NCI-H345 treated with DMSO at 0.1 percent for 48 hours (cell line): Measurements from ENCODE around the gene YES1.
"Not testable (repeated sequence)": the region's sequence is repeated elsewhere in the genome, so short reads cannot be mapped to it uniquely, and the experiment has no call there.

Experiments
- DNase-seq: peaks from one replicate; lab custom pipeline; 2025; ENCODE audit not compliant: unreplicated experiment; lab: John Stamatoyannopoulos, UW

The YES1 gene

DNA sequence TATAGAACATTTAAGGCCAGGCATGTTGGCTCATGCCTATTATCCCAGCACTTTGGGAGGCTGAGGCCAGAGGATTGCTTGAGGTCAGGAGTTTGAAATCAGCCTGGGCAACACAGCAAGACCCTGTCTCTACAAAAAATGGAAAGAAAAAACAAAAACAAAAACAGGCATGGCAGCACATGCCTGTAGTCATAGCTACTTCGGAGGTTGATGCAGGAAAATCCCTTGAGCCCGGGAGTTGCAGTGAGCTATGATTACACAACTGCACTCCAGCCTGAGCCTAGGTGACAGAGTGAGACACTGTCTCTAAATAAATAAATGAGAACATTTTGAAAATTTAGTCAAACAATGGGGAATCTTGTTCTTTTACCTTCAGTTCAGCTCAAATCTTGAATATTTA lies 12.1 kb upstream of the YES1 start:
- DNase-seq: no peak

DNA sequence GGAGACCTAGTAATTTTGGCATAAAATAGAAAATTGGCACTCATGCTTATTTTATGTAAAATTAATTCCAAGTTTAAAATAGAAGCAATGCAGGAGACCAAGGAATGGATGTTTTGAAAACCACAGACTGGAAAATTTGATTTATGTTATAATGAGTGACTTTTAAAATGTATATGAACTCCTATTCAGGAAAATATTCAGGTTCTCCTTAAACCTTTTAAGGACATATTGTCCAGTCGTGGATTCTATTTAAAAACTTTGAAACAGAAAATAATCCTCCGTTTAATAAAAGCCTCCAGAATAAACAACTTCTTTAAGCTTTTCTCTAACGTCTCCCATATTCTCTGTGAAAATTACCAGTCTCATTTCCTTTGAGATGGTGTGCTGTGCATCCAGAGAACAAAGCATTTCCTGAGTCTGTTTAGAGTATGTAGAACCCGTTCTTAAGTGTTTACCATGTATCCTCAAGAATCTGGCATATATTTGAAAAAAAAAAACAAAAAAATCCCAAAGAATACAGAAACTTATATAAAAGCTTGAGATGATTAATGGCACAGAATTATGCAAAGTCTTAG lies 8.6 kb upstream of the YES1 start:
- no peak for DNase-seq

DNA sequence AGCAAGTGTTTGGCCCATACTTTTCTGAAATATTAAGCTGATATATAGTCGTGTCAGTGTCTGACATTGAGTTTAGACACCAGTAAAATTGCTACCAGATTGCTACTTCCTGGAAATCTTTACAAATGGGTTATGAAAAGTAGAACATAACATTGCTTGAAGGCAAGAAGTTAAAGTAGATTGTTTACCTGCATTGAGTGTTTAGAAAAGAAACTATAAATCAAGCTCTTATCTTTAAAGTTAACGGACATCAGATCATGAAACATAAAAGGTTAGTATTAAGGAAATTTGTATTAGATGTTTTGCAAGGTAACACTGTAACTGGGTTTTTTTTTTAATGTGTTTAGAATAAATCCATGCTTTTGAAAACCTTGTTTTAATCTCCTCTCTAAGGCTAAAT lies 4.8 kb upstream of the YES1 start:
- DNase-seq: no peak

DNA sequence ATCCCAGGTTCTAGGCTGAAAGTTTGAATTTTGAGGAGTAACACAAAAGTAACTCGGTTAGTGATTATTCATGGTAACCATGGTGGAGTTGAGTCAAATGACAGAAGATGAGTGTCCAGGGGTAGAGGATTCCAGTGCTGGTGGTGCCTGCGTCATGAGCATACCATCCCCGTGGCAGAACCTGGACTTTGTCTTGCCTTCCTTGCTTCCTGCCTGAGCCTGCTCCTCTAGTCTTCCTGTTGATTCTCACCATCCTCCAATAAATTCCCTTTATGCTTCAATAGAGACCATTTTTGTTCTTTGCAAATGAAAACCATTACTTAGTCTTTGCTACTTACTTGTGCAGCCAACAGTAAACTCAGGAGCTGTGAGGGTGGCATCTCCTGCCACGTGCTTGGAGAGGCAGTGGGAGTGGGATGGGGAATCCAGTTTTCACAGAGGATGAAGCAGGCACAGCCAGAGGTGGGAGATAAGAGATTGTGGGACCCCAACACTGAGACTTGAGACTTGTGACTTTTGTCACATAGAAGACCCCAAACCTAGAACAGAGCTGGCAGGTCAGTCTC lies 4.1 kb upstream of the YES1 start:
- no peak for DNase-seq

DNA sequence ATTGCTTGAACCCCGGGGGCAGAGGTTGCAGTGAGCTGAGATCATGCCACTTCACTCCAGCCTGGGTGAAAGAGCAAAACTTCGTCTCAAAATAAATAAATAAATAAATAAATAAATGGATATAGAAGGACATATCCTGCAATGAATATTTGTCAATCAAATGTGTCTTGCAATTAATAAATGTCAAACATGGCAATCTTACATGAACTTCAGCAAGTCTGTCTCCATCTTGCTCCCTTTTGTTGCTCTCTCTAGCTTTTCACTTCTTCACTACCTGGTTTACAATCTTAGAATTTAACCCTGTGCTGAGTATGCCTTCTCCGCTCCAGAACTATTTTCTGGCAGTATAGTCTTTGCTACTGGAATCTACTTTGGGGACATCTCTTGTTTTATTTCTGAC lies 3.3 kb upstream of the YES1 start:
- DNase-seq: no peak

DNA sequence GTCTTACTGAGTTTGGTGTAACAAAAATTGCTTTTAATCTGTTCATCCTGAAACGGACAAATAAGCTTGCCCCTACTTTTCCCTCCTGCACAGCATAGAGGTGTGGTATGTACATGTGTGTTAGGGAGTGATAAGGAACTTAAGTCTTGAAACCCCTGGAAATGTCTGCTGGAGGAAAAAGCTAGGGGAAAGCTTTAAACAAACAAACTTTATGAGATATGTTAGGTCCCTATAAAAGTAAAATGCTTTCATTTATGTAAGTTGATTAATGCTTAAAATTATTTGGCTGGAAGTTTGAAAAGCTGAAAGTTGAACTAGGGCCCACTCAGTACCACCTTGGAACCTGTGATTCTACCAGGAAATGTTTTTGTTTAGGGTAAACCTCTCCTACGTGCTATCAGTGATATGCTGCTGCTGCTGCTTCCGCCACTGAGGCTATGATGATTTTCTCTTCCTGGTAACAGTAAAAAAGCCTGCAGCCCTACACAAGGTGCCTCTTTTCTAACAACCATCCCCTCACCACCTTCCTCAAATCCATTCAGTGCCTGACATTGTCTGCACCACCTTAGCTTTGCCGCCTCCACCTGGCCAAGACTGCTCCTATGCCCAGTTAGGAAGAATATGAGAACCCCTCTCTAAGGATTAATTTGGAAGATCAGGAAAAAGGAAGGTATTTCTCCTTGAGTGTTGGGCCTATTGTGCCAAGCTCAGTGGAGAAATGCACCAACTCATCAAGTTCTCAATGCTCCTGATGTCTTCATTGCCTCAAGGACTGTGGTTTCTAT lies 2.5 kb upstream of the YES1 start:
- DNase-seq: no peak

DNA sequence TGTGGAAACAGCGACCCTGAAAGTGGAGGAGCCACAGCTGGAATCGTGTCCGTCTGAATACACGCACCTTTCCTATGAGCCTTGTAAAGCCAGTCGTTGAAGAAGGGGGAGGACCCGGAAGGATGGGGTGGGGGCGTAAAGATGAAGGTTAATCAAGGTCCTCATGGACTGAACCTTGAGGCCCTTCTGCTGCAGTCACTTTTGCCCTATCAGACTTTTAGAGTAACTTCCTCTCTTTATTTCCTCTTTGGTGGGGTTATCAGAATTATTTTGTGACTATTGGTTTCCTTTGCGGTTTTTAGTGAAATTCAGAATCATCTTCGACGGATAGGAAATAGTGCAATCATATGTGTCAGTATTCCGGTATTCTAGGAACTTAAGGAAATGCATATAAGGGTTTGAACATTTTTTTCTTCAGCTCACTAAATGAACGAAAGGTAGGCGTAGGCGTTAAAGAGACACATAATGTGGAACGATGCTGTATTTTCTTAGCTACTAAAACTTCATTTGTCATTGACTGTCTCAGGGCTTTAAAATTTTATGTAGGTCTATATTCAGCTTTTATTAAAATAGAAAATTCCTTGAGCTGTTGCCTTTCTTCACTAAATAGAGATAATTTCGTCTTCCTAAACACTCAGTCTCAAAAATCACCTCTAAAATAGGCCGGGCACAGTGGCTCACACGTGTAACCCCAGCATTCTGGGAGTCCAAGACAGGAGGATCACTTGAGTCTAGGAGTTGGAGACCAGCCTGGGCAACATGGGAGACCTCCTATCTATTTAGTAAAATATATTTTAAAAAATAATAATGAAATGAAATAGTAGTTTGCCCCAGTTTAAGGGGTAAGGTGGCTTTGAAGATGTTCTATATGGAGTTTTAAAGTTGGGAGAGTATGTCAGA lies 1.4 kb upstream of the YES1 start:
- DNase-seq: no peak

DNA sequence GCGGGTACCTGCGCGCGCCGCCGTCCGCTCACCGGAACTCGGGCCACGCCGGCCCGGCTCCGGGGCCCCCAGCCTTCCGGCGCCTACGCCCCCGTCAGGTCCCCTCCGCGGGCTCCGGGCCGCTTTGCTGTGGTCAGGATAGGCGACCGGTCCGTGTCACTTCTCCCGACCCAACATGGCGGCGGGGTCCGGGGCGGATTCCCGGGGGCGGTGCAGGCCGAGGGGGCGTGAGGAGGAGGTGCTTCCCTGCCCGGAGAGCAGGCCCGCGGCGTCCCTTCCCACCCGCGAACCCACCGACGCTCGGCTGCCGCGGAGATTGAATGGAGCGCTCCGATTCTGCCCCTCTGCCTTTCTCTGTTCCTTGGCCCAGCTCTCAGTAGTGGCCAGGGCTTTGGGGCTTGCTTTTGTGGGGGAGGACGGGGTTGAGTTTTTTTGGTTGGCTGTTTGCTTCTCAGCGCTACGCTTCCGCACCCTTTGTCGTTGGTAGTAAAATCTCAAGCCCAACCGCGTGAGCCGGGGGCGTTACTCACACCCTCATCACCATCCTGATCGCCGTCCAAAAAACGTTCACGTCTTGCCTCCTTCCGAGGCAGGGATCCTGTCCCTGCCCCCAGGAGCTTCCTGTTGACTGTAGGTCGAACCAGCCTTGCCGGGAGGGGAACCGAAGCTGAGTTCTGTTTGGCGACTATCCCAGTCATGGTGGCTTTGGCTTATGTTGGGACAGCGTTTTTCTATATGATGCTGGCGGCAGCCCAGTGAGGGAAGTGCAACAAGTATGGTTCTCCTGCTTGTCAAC lies 532 bp upstream of the YES1 start:
- DNase-seq: no peak

DNA sequence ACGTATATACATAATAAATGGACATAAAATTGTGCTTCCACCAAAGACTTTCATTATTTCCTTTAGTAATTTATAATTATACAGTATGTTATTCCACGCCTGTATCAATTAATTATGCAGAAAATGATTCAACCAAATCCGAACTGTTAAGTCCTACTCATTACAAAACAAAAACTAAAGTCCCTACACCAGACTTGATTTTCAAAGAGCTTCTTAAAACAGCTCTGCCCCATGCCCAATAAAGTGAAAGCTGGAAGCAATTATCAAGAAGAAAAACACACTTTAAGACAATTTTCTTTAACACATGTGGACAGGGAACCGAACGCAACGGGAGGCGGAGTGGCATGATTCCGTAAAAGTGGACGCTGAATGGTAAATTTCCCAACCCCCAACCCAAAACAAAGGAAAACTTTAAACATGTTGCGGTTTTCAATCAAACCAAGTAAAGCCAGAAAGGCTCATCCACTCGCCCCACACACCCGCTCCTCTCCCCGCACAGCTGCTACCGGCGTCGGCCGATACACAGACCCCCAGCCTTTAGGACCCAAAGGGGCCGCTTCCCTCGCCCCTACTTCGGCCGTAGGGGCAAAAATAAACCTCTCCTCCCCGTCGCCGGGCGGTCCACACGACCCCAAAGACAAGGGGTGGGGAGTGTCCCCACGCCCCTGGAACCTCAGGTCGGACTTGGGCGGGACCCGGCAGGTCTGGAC lies 705 bp downstream of the YES1 start:
- no peak for DNase-seq

DNA sequence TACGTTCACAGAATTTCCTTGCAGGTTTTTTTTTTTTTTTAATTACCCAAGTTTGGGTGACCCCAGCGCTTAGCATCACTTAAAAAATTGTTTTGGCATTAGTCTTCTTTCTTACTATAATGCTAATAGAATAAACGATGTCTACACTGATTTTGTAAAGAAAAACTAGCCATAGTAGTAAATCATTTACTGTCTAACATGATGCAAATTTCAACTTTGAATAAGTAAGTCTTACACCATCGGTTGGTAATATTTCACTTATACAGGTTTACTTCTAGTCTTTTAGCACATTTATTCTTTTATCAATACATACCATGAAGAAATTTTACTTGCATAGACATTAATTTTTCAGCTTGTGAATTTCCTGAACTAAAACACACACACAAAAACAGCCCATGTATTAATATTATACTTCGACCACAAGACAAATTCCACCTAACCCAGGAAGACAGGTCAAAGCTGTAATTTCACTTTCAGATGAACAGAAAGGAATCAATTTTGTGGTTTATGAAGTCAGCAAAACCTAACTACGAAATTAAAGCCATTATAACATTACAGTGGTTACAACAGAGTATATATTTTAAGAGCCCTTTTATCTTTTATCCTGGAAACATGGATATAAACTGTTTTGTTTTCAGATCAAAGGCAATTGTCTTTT lies 1.9 kb downstream of the YES1 start:
- DNase-seq: no peak

DNA sequence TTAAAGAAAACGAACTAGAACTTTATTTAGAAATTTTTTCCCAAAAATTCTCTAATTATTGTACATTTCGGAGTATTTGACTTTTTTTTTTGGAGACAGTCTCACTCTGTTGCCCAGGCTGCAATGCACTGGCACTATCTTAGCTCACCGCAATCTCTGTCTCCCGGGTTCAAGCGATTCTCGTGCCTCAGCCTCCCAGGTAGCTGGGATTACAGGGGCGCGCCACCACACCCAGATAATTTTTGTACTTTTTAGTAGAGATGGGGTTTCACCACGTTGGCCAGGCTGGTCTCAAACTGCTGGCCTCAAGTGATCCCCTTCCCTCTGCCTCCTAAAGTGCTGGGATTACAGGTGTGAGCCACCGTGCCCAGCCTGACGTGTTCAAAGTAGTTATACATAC lies 2.8 kb downstream of the YES1 start:
- DNase-seq: not testable (repeated sequence)

DNA sequence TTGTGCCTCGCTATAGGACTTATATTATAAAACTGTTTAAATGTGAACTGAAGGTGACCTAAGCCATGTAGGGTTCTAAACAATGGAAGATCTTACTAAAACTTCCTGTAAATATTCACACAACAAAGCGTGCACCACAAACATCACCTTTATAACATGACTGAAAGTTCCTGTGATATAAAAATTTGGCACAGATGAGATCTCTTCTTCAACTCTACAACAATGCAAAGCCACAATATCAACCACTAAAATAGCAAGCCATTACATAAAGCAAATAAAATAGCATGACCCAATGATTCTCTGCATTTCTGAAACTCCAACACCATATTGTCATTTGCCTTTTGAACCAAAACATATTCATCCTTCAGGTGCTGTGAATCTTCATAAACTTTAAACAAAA lies 3.5 kb downstream of the YES1 start:
- no peak for DNase-seq

DNA sequence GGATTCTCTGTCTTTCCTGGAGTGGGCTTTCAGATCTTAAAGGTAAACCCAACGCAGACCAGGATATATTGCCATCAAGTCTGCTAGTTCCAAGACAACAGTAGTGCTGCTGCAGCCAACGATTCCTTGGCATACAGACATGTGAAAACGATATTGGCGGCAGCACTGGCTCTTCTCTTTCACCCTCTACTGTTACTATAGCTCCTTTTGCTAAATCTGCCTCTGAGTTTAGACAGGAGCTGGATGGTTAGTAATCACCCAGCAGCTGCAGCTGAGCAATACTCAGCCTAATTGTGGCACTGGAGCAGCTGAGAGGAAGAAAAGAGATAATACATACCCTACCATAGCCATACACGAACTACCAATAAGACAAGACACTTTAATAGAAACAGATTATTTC lies 4.0 kb downstream of the YES1 start:
- no peak for DNase-seq

DNA sequence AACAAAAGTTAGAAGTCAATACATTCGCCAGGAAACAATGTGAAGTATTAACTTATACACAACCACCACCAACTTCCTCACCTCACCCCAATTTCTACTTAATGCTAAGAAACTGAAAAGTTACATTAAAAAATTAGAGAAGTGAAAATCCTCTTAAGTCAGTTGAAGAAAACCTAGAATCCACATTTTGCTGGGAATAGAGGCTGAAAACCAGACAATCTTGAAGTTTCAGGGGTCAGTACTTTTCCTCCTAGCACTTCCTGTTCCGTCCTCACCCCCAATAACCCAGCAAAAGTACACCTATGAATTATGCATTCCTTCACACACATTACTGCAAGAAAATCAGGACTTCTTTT lies 6.3 kb downstream of the YES1 start:
- no peak for DNase-seq

DNA sequence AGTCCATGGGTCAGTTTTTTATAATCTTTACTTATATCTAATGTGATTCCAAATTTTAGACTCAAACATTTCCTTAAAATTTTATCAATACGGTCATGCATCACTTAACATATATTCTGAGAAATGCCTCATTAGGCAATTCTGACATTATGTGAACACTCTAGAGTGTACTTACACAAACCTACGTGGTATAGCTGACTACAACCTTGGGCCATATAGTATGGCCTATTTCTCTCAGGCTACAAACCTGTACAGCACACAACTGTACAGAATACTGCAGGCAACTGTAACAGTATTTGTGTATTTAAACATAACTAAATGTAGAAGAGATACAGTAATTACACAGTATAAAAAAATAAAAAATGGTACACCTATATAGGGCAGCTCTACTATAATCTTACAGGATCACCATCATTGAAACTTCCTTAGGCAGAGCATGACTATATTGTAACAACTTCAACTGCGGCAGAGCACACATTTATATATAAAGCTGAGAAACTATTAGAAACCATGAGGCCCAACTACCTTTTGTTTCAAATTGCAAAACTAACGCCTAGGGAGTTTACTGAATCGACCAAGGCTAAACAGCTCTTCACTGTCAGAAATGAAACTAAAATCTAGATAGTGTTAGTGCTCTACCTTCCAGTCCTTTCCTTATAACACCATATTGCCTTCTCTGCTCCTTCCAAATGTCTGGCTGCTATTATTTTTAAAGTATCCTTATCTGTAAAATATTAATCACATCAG lies 6.9 kb downstream of the YES1 start:
- no peak for DNase-seq

DNA sequence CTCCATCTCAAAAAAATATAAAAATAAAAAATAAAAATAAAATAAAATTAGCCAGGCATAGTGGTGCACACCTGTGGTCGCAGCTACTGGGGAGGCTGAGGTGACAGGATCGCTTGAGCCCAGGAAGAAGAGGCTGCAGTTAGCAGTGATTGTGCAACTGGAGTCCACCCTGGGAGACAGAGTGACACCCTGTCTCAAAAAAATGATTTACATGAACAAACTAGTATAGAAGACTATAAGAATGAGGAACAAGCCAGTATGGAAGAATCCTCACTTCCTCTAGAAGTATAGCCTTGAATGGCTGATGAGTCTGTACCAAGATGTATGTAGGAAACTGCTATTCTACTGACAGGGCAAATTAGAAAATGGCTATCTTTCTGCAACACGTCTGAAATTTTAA lies 10.9 kb downstream of the YES1 start:
- no peak for DNase-seq

DNA sequence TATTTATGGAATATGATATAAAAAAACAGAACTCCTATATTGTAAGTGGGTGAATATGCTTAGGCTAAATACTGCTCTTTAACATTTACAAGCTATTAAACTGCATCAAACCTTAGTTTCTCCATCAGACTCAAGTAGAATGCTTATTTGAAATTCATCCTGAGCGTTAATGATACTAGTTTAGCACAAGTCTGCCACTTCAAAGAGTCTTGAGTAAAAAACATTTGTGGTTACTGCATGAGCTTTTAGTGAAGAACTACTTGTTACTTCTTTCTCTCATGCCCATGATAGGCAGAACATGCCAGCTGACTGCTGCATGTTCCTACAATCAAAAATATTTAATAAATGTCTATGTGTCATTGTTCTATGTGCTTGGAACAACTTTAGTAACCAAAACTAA lies 12.1 kb downstream of the YES1 start:
- DNase-seq: no peak

DNA sequence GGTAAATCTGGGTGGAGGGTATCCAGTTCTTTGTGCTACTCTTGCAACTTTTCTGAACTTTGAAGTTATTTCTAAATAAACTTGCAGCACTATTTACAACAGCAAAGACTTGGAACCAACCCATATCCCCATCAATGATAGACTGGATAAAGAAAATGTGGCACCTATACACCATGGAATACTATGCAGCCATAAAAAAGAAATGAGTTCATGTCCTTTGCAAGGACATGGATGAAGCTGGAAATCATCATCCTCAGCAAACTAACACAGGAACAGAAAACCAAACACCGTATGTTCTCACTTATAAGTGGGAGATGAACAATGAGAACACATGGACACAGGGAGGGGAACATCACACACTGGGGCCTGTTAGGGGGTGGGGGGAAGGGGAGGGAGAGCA lies 16.7 kb downstream of the YES1 start:
- not testable (repeated sequence) for DNase-seq

DNA sequence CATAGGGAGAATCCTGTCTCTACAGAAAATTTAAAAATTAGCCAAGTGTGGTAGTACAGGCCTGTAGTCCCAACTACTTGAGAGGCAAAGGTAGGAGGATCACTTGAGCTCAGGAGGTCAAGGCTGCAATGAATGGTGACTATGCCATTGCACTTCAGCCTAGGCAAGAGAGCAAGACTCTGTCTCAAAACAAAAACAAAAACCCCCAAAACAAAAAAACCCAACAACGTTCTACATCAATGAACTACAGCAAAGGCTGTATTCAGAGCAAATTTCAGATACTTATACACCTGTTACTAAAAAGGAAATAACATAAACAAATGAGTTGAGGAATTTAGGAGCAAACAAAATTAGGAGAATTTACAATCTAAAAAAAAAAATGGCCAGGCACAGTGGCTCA lies 22.6 kb downstream of the YES1 start:
- DNase-seq: no peak
